GM18873 (cell line): ENCODE measurements around the gene MTARC2.
A peak's percentile ranks its signal among the peaks of the same experiment; 100 is the strongest.

Source experiments
- ATAC-seq: cut with Tn5 transposase; IDR thresholded peaks from one replicate; pipeline ENCODE4 v1.9.1; 2021; ENCODE audit warnings: mild to moderate bottlenecking, moderate library complexity, moderate number of reproducible peaks; ENCODE audit not compliant: unreplicated experiment, low FRiP score

The MTARC2 gene

DNA sequence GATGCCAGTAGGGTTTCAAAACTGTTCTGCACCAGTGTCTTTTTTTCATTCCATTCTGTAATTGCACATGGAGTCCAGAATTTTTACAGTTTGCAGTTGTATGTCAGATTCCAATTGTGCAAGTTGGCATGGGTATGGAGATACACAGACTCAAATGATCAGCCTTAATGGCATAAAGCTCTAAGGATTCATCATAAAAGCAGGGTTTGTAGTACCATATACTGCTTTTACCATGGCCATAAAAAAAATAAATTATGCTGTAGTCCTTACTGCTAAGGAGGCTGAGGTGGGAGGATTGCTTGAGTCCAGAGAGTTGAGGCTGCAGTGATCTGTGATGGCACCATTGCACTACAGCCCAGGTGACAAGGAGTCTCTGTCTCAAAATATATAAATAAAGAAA is 48.9 kb downstream of the MTARC2 start:
- ATAC-seq = no peak

DNA sequence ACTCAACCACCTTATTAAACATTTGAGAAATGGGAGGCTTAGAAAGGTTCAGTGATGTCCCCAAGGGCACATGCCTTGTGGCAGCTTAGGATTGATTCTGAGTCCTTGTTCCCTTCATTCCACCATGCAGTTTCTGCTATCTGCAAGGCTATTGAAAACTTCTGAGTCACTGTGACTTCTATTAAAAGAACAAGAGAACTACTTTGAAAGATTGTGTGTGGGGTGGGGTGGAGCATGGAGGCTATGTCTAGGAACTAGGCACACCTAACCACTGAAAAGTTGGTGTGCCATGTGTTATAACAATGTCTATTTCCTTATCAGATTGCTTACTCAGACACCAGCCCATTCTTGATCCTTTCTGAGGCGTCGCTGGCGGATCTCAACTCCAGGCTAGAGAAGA is 49.4 kb downstream of the MTARC2 start:
- ATAC-seq = no peak

DNA sequence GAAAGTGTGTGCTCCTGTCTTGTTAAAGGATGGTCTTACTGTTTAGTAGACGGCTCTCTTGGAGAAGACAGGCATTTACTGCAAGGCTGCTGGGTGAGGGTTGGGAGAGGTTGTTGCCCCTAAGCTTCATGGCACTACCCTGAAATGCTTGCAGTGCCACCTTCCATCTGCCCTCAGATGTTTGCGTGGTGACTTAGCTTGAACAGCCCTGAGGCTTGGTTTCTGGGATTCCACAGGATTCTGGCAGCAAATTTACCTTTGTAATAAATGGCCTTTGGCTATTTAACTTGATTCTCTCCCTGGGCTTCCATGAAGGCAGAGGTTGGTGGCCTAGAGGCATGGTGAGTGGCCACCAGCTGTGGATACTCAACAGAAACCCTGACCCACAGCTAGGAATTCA is 50.2 kb downstream of the MTARC2 start:
- ATAC-seq = no peak

DNA sequence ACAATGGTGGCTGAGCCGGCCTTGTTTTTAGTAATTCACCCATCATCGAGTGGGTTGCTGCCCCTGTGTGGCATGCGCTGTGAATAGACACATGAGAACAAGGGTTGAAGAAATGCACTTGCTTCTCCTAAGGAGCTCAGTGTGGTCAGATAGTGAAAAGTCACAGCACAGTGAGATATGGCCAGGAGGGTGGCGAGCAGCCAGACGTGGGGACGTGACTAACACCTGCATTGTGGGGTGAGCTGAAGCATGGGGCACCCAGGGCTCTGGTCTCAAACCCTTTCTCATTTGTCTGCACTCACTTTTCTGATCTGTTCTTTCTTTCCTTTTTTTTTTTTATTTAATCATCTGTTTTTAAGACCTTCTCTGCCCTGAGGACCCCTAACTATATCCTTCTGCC is 52.1 kb downstream of the MTARC2 start:
- ATAC-seq = no peak

DNA sequence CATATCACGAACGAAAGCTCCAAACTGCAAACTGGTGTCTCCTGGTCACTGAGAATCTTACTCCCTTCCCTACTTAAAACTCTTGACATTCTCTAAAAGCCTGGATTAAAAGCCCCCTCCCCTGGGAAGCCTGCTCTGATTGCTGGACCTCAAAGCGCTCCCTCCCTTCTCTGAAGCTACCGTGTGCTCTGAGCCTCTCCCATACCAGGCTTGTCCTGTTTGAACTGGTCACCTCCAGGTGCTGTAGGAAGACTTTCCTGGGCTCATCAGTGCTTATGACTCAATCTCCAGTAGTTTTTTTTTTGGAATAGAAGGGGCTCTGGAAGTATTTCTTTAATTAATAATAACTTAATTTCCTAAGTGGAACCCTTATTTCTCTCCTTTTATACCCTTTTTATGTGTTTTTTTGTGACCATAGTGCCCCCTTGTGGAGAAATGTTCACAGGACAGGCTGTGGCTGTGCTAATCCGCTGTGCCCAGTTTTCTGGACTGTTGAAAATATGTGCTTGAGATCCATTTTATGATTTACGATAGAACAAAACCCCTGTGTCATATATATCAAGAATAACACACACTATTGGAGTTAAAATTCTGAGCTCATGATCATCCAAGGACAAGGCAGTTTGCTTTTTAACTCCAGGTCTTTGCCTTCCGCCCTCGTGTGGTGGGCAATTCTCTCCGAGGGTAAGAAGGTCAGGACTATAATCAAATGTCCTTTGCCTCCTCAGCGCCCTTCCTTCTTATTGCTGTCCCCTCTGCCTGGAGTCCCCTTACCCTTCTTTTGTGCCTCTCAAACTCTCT is 55.5 kb downstream of the MTARC2 start:
- ATAC-seq = no peak

DNA sequence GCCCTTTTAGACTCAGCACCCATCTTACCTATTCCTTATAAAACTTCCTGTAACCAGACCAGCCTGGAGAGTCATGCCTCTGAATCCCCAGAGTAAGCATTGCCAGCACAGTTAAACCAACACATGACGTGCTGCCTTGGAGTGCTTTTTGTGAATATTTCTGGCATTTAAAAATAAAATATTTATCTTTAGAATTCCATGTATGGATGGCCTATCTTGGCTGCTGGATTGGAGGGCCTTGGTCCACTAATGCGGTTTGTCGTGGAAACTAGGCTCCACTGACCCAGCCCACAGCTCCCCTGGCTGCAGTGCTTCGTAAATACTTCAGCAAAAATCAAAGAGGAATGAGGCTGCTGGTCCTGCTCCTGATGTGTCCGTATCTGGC is 56.1 kb downstream of the MTARC2 start:
- ATAC-seq = no peak

DNA sequence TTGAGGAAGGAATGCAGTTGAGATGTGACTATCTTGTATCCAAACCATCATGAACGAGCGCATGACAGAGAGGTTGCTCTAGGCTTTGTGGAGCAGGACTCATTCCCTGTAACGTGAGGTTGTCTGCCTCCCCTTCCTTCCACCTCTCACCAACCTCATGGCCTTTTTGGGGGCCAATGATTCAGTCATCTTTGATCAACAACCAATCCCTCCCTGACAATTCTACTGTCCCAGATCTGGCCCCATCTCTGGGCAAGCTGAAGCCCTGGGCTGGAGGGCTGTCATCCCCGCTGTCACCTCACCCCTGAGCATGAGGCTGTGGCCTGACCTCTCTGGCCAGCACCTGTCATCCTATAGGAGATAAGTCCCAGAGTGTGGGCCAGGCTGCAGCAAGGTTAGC is 58.3 kb downstream of the MTARC2 start:
- no peak for ATAC-seq

DNA sequence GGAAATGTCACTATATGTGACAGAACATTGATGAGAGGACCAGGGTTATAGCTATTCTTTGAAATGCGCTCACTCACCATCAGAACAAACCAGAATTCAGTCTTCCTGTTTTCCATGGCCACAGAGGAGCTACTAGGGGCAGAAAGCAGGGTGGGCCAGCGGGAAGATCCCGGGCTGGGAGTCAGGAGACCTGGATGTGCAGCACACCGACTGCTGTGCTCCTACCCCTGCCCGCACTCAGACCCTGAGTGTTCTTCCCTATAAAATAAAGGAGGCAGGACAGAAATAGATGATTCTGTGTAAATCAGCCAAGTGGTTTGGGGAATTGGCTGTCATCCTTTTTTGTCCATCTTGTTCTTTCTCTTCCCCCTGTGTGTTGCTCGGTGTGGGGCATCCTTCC is 59.6 kb downstream of the MTARC2 start:
- ATAC-seq = no peak

DNA sequence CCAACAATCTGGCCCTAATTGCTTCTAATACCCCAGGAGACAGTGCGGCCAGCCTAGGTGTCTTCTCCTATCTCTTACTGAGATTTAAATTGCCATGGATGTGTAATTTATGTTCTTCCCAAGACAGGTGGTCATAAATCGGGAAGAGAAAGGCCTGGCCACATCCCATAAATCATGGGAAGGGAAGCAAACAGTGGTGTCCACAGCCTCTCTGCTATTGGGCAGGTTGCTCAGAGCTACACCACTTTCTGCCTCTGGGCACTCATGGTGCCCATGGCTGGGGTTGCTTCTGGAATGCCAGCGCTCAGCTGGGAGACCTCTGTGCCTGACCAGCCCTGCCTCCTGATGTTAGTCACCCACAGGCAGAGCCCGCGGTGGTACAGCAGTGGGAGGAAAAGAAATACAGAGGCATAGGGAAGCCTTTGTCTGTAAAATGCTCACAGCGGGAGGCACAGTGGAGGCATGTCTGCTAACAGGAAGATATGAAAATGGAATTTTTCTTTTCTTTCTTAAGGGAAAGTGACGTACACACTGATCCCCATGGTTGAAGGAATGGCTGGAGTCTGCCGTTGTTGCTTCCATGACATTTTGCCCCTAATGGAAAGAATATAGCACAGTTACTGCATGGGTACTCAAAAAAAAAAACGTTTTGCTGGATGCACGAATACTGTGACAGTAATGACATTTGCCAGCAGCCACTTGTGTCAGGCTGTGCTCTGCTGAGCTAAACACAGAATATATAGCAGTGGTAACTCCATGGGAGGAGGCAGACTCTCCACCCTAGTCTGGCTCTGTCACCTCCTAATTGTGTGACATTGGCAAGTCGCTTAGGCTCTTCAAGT is 60.4 kb downstream of the MTARC2 start:
- ATAC-seq = no peak

DNA sequence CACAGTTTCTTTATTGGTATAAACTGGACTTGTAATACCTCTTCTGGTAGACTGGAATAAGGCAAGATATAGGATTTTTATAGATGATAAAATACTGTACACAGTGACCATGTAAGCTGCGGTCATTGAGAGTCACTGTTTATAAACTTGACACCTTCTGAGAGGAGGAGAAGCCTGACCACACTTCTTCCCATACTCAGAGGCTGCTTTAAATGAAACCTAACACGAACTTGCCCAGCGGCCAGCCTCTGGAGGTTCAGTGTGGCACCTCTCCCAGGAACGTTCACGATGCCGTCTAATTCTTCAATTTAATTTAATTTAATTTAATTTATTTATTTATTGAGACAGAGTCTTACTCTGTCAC is 61.0 kb downstream of the MTARC2 start:
- ATAC-seq = no peak

DNA sequence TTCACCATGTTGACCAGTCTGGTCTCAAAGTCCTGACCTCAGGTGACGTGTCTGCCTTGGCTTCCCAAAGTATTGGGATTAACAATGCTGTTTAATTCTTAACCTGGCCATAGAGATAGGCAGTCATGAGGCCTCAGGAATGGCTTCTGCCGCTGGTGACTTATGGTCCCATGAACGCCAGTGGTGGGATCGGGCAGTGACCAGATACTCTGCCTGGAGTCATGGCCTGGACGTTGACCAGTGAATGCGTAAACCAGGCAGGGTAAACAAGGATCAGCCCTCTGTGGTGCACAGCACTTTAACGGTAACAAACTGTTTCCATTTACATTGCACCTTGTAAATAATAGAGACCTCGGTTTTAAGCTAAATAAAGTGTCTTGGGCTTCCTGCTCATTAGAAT is 61.6 kb downstream of the MTARC2 start:
- ATAC-seq = no peak

DNA sequence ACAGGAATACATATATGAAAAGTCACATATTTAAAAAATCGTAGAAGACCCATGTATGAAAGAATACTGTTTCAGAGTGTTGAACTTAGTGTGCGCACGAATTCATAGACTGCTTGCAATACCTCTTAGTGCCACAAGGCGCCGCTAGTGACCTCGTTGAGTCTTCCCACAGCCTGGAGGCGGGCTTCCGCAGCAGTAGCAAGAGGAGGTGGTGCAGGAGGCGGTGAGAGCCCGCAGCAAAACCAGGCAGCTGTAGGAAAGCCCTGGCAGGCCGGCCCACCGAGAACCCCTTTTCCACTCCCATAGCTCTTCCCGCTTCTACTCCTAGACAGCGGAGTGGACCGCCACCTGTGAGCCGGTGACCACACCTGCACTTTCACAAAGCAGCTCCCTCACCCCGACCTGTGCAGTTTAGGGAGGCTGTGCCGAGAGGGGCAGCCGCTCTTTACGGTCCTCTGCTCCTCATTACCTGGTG is 62.1 kb downstream of the MTARC2 start:
- peak; percentile 79 for ATAC-seq

DNA sequence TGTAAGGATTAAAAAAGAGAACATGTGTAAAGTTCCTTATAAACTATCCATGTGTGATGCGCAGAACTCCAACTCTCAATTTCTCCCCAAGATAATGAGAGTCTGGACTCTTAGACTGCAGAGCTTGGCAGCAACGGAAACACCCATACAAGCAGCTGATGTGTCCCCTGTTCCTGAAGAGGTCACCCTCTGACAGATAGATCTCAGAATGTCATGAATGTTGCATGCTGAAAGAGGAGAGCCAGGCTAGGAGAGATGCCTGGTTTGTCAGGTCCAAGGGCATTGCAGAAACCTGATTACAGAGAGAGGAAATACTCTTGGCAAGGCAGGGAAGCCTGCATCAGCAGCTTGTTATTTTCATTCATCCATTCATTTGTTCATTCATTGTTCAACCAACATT is 62.8 kb downstream of the MTARC2 start:
- ATAC-seq = no peak

DNA sequence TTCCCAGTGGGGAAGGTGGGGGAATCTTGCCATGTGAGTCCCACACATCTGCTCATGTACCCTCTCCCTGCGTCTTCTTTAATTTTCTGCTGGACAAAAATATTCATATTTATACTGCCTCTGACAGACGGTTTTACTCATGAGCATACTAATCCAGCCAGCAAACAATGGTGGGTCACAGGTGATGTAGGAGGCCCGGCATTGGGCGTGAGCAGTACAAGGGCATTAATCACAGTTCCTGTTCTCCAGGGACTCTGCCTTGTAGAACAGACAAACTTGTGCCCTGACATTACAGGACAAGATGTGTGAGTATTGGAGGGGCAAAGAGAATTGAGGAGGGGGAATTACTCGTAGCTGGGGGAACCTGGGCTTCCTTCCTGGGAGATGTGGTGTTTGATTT is 63.6 kb downstream of the MTARC2 start:
- ATAC-seq = no peak

DNA sequence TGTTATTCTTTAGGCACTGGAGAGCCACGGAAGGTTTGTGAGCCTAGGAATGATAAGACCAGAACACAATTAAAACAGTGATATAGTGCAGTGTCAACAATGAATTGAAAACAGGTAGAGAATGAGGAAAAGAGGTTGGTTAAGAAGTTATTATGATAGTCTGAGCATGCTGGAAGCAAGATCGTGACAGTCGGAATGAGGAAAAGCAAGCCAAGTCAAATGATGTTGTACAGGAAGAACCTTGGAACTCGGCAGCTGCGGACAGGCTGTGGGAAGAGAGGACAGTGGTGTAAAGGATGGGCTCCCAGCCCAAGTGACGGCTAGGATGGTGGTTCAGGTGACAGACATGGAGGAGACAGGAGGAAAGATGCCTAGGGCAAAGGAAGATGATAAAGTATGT is 64.2 kb downstream of the MTARC2 start:
- no peak for ATAC-seq

DNA sequence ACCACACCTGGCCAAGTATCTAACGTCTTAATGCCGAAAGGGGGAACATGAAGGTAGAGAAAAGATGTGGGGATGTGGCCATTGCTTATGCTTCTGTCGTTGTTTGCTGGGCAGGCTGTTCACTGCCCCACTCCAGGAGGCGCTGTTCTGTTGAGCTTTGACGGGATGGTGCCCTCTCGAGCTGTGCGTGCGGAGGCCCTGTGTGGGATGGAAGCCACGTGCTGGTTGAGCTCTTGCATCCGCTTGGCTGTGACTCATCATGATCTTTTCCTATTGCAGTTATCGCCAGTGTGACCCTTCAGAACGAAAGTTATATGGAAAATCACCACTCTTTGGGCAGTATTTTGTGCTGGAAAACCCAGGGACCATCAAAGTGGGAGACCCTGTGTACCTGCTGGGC is 64.9 kb downstream of the MTARC2 start:
- ATAC-seq = no peak

DNA sequence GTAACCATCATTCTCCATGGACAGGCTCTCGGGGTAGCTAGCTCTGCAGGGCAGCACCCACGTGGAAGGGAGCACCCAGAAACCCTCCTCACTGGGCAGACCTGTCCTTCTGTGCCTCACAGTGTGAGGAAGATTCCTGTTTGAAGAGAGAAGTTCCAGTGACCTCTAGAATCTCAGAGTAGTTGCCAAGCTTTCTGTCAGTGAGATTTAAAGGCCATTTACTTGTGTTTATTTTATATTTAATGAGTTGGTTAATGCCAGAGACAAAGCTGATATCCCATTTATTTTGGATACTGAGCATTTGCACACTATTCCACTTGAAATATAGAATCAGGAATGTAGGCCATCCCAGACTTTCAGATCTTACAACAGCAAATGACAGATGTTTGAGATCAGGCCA is 67.3 kb downstream of the MTARC2 start:
- no peak for ATAC-seq

DNA sequence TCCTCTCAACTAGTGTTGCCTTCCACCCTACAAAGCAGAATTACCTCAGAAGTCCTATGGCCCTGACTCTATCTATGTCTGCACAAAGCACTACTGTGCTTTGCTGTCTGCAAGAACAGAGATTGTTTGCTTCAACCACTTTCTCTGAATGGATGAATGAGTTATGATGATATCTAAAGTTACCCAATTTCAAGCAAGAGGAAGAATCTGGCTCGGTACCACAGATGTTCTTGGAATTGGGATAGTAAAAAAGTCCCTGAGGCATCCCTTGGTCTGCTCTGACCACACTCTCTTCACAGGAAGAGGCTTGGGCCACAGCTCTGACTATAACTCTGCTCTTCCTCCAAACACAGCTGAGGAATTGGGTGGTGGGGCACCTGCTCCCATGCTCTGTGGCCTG is 69.8 kb downstream of the MTARC2 start:
- ATAC-seq = no peak

DNA sequence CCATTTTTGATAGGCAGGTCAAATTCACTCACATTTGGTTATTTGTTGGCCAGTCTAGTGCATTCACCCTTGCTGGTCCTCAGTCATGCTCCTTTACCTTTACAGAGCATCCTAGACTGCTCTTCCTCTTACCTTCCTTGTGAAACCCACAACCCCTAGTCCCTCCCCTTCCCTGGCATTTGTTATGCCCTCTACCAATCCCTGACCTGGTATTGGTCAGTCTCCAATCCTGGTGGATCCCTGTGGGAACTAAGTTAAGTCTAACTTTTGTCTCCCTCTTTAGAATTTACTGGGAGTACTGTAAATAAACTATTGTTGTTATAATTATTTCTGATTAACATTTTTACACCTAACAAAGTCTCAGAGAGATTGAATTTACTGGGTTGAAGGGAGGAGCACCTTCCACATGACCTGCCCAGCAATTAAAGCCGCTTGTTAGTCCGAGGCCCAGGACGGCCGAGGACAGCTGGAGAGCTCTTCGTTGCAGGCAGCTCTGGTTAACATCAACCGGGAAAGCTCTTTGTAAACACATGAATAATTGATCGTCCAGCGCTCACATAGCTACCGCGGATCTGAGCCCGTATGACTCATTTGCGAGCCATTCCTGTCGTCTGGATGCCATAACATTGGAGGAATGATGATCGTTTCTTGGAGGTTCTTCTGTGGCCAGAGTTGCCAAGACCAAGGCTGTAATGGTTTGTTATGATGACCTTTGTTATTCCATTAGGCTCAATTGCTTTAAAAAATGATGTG is 70.5 kb downstream of the MTARC2 start:
- ATAC-seq = no peak

DNA sequence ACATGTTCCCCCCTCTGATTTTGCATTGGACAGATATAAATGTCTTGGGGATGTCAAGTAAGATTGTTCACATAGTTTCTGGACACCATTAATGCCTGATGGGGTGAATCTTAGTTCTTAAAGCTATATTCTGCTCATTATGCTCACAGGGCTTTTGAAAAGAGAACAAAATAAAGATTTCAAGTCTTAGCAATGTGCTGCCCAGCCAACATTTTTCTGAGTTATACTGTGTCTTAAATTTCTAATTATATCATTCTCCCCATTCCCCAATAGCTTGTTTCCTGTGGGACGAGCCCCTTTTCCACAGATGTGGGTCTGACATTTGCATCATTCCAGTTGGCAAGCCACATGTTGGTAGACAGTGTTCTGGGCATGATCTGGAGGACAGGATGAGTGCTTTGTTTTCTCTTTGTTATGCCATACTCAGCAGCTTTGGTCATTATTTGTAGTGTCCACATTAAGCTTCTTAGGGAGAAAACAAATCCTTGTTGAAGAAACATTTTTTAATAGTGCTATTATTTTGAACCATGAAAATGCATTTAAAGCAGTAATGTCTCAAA is 71.4 kb downstream of the MTARC2 start:
- no peak for ATAC-seq
